ENCODE data around the gene SDK1.

GRCh38 chr7:3404501-3404900 lies 103.4 kb downstream of the SDK1 start:
- no peak for TF ChIP-seq POLR2A (IDR thresholded peaks at IDR 0.05; ENCODE audit: low read length)
- TF ChIP-seq GATA1 (IDR thresholded peaks at IDR 0.05; ENCODE audit: low read depth, low read length), result no peak
